22Rv1 (cell line): ENCODE results near the gene USP53.
"Not testable (repeated sequence)": the region's sequence is repeated elsewhere in the genome, so short reads cannot be mapped to it uniquely, and the experiment has no call there.

Source experiments
- CTCF ChIP-seq: fragments of 450-650 bp; IDR thresholded peaks from 2 replicates; pipeline ENCODE4 v1.5.1; 2017; ENCODE audit warnings: mild to moderate bottlenecking
- ZFX ChIP-seq: fragments of 450-650 bp; IDR thresholded peaks from 2 replicates; pipeline ENCODE4 v1.6.1; 2017; ENCODE audit warnings: antibody characterized with exemption, borderline replicate concordance

GRCh38 chr4:119279945-119280344 lies 67.4 kb downstream of the USP53 start:
- not testable (repeated sequence) for TF ChIP-seq CTCF, ZFX
